Measurements from ENCODE around the gene SLC12A3.
A peak's percentile ranks its signal among the peaks of the same experiment; 100 is the strongest.

Gene SLC12A3

GRCh38 chr16:56833243-56833970, 31.6 kb upstream of the SLC12A3 start:
- H3K4me3 ChIP-seq (ENCODE audit: low read depth, low read length): no peak overlapping the region
- TF ChIP-seq MYC (IDR thresholded peaks at IDR 0.05; ENCODE audit: low read depth, low read length) (no peak), POLR2A (IDR thresholded peaks at IDR 0.05; ENCODE audit: extremely low read depth, insufficient read length) (no peak), CTCF (IDR thresholded peaks at IDR 0.05; ENCODE audit: low read depth, low read length) (no peak), MAX (IDR thresholded peaks at IDR 0.05; ENCODE audit: low read depth, low read length) (no peak)
- DNase-seq (ENCODE audit: low read depth): peak; percentile 65

GRCh38 chr16:56835320-56835719, 29.7 kb upstream of the SLC12A3 start:
- TF ChIP-seq CTCF (IDR thresholded peaks at IDR 0.05; ENCODE audit: low read depth, low read length) (no peak), MYC (IDR thresholded peaks at IDR 0.05; ENCODE audit: low read depth, low read length) (no peak), POLR2A (IDR thresholded peaks at IDR 0.05; ENCODE audit: extremely low read depth, insufficient read length) (no peak)
- DNase-seq (ENCODE audit: low read depth): no peak

GRCh38 chr16:56836410-56837230, 28.4 kb upstream of the SLC12A3 start:
- no peak for DNase-seq (ENCODE audit: low read depth)
- TF ChIP-seq CTCF (IDR thresholded peaks at IDR 0.05; ENCODE audit: low read depth, low read length): no peak
- no peak for TF ChIP-seq MYC (IDR thresholded peaks at IDR 0.05; ENCODE audit: low read depth, low read length)
- H3K4me3 ChIP-seq (ENCODE audit: low read depth, low read length): no peak overlapping the region

More at GRCh38 chr16:56835320-56835719, 29.7 kb upstream of the SLC12A3 start:
- no peak overlapping the region for H3K4me3 ChIP-seq (ENCODE audit: low read depth, low read length)

- DNase-seq (ENCODE audit: low read depth): no peak
- TF ChIP-seq CTCF (IDR thresholded peaks at IDR 0.05; ENCODE audit: low read depth, low read length) (no peak), MAX (IDR thresholded peaks at IDR 0.05; ENCODE audit: low read depth, low read length) (no peak), MYC (IDR thresholded peaks at IDR 0.05; ENCODE audit: low read depth, low read length) (no peak), POLR2A (IDR thresholded peaks at IDR 0.05; ENCODE audit: extremely low read depth, insufficient read length) (no peak)
Observed at GRCh38 chr16:56838622-56839337, 26.2 kb upstream of the SLC12A3 start.

GRCh38 chr16:56841233-56841632, 23.8 kb upstream of the SLC12A3 start:
- TF ChIP-seq POLR2A (IDR thresholded peaks at IDR 0.05; ENCODE audit: extremely low read depth, insufficient read length) (no peak), MYC (IDR thresholded peaks at IDR 0.05; ENCODE audit: low read depth, low read length) (no peak)
- no peak overlapping the region for H3K4me3 ChIP-seq (ENCODE audit: low read depth, low read length)
- DNase-seq (ENCODE audit: low read depth): no peak

More at GRCh38 chr16:56838622-56839337, 26.2 kb upstream of the SLC12A3 start:
- H3K4me3 ChIP-seq (ENCODE audit: low read depth, low read length): no peak overlapping the region

- DNase-seq (ENCODE audit: low read depth): no peak
- TF ChIP-seq CTCF (IDR thresholded peaks at IDR 0.05; ENCODE audit: low read depth, low read length): no peak
- TF ChIP-seq POLR2A (IDR thresholded peaks at IDR 0.05; ENCODE audit: extremely low read depth, insufficient read length): no peak
- H3K4me3 ChIP-seq (ENCODE audit: low read depth, low read length): no peak overlapping the region
Observed at GRCh38 chr16:56841659-56842058, 23.3 kb upstream of the SLC12A3 start.

All from NB4 (cell line).